ENCODE data around the gene MORF4L2.

- TF ChIP-seq EZH2 (IDR thresholded peaks at IDR 0.05; ENCODE audit: low read depth, unreplicated experiment) (no peak), REST (IDR thresholded peaks at IDR 0.05; ENCODE audit: unreplicated experiment) (no peak), CTCF (conservative IDR thresholded peaks at IDR 0.05; ENCODE audit: low read depth in 2 of 2) (no peak), POLR2AphosphoS5 (IDR thresholded peaks at IDR 0.05; ENCODE audit: low read depth) (no peak), ZNF331 (CRISPR knock-in tag; IDR thresholded peaks at IDR 0.05; ENCODE audit: low read depth) (no peak), NANOG (IDR thresholded peaks at IDR 0.05; ENCODE audit: borderline replicate concordance) (no peak), ZNF114 (CRISPR knock-in tag; IDR thresholded peaks at IDR 0.05) (no peak), JUNB (IDR thresholded peaks at IDR 0.05; ENCODE audit: unreplicated experiment) (no peak)
These were observed 22.3 kb downstream of the MORF4L2 start for GRCh38 chrX:103663981-103664762.

Data from GM23338 (cell line).